HepG2 (cell line): ENCODE data around the gene PANK3. TPM values are rescaled to one million over a fixed set of nuclear protein-coding genes. Genes with fewer than 3 reads are reported as not detected.

Experiments
- ADNP ChIP-seq: sonication (generic); formaldehyde crosslinking; IDR thresholded peaks from 2 replicates; pipeline ENCODE4 v1.4.0; 2020; ENCODE audit warnings: missing genetic modification reagents
- BCLAF1 ChIP-seq: fragments of 450-650 bp; IDR thresholded peaks from 2 replicates; pipeline ENCODE4 v1.6.1; 2017; ENCODE audit warnings: mild to moderate bottlenecking
- CCAR2 ChIP-seq: fragments of 200-400 bp; formaldehyde crosslinking; optimal IDR thresholded peaks from 2 replicates; pipeline ENCODE3; 2018; ENCODE audit warnings: low read depth, mild to moderate bottlenecking, low read length, moderate library complexity
- HNRNPL ChIP-seq: fragments of 200-400 bp; formaldehyde crosslinking; IDR thresholded peaks from 2 replicates; pipeline ENCODE4 v1.6.1; 2017; ENCODE audit warnings: mild to moderate bottlenecking, low read depth, low read length
- KDM2A ChIP-seq: sonication (generic); formaldehyde crosslinking; IDR thresholded peaks from 2 replicates; pipeline ENCODE4 v1.4.0; 2020; ENCODE audit warnings: low read depth, missing genetic modification reagents, borderline replicate concordance
- NCOR1 ChIP-seq: fragments of 200-600 bp; sonication (generic); IDR thresholded peaks from 2 replicates; pipeline ENCODE4 v1.7.0; 2017; ENCODE audit warnings: antibody characterized with exemption, low read length, borderline replicate concordance
- PRMT3 ChIP-seq: sonication (generic); formaldehyde crosslinking; IDR thresholded peaks from 2 replicates; pipeline ENCODE4 v1.8.1; 2022; ENCODE audit warnings: low read depth, mild to moderate bottlenecking, moderate library complexity, missing genetic modification reagents, borderline replicate concordance
- PRPF4 ChIP-seq: fragments of 200-400 bp; formaldehyde crosslinking; IDR thresholded peaks from 2 replicates; pipeline ENCODE4 v1.6.1; 2016; ENCODE audit warnings: low read length, low read depth; ENCODE audit not compliant: poor library complexity, severe bottlenecking
- RAD51 ChIP-seq: fragments of 450-650 bp; IDR thresholded peaks from 2 replicates; pipeline ENCODE4 v1.6.1; 2016; ENCODE audit warnings: borderline replicate concordance
- RARG ChIP-seq: sonication (generic); formaldehyde crosslinking; IDR thresholded peaks from 2 replicates; pipeline ENCODE4 v1.4.0; 2020; ENCODE audit warnings: low read depth, mild to moderate bottlenecking, missing genetic modification reagents
- SNAPC5 ChIP-seq: sonication (generic); formaldehyde crosslinking; IDR thresholded peaks from 2 replicates; pipeline ENCODE4 v1.8.1; 2023; ENCODE audit warnings: mild to moderate bottlenecking, missing genetic modification reagents, borderline replicate concordance
- SRSF9 ChIP-seq: fragments of 200-400 bp; formaldehyde crosslinking; IDR thresholded peaks from 2 replicates; pipeline ENCODE4 v1.6.1; 2018; ENCODE audit warnings: borderline replicate concordance, mild to moderate bottlenecking, low read depth, low read length; ENCODE audit not compliant: insufficient read depth, poor library complexity, severe bottlenecking
- XRCC5 ChIP-seq: fragments of 200-400 bp; formaldehyde crosslinking; optimal IDR thresholded peaks from 2 replicates; pipeline ENCODE3; 2017; ENCODE audit warnings: mild to moderate bottlenecking, low read length
- YEATS4 ChIP-seq: sonication (generic); formaldehyde crosslinking; IDR thresholded peaks from 2 replicates; pipeline ENCODE4 v1.4.0; 2020; ENCODE audit warnings: missing genetic modification reagents, borderline replicate concordance
- ZFYVE20 ChIP-seq: sonication (generic); formaldehyde crosslinking; IDR thresholded peaks from 2 replicates; pipeline ENCODE4 v1.8.0; 2023; ENCODE audit warnings: low read depth, mild to moderate bottlenecking, moderate library complexity, missing genetic modification reagents, borderline replicate concordance
- ZMYM2 ChIP-seq: sonication (generic); formaldehyde crosslinking; IDR thresholded peaks from 2 replicates; pipeline ENCODE4 v1.8.0; 2022; ENCODE audit warnings: mild to moderate bottlenecking, missing genetic modification reagents
- ZNF451 ChIP-seq: sonication (generic); formaldehyde crosslinking; IDR thresholded peaks from 2 replicates; pipeline ENCODE4 v1.5.0; 2020; ENCODE audit warnings: mild to moderate bottlenecking, missing genetic modification reagents
- ZNF496 ChIP-seq: sonication (generic); formaldehyde crosslinking; IDR thresholded peaks from 2 replicates; pipeline ENCODE4 v1.8.1; 2023; ENCODE audit warnings: mild to moderate bottlenecking, moderate library complexity, missing genetic modification reagents; ENCODE audit not compliant: insufficient replicate concordance
- ZSCAN30 ChIP-seq: sonication (generic); formaldehyde crosslinking; IDR thresholded peaks from 2 replicates; pipeline ENCODE4 v1.5.0; 2020; ENCODE audit warnings: mild to moderate bottlenecking, missing genetic modification reagents
- polyA plus RNA-seq, 8 experiments: library from polyadenylated mRNA; depleted of rRNA in 3 of 8; stranded (reverse) in 7 of 8; unstranded in 1 of 8; fragments of >200 nt; fragmentation: Illumina TruSeq in 4 of 8; extraction: Trizol in 4 of 8; gene quantifications; 2 replicates each; pipeline versions ENCODE4 v1.2.1 to v1.2.3, GENCODE V29; 2011 to 2016; ENCODE audit warnings: low read depth in 4 of 8, missing spikeins in 1 of 8, mixed read lengths in 1 of 8; ENCODE audit not compliant: insufficient read depth in 1 of 8
- total RNA-seq, 5 experiments: library from RNA; depleted of rRNA; stranded (reverse); fragments of >200 nt; fragmentation: Illumina TruSeq; extraction: Trizol; gene quantifications; 2 replicates each; pipeline ENCODE4 v1.2.3, GENCODE V29; 2016; ENCODE audit warnings: low read depth in 1 of 5
- TF ChIP-seq, protein P1 (sequence below): sonication (generic); formaldehyde crosslinking; IDR thresholded peaks from 2 replicates; pipeline ENCODE4 v1.4.0; 2020; ENCODE audit warnings: missing genetic modification reagents
- TF ChIP-seq, protein P2 (sequence below): sonication (generic); formaldehyde crosslinking; IDR thresholded peaks from 2 replicates; pipeline ENCODE4 v1.8.0; 2022; ENCODE audit warnings: missing genetic modification reagents, mild to moderate bottlenecking, borderline replicate concordance
- TF ChIP-seq, protein P3 (sequence below): IDR thresholded peaks from 2 replicates; pipeline ENCODE4 v1.6.1; 2016

The PANK3 gene
- total and polyA plus RNA-seq, 2 of the 13 experiments (the other 11 are each of a cell fraction or from before 2014, with no cell fraction given), result 26.9 to 69.5 TPM

- TF ChIP-seq BCLAF1 (no peak), ZNF451 (CRISPR knock-in tag) (peak; percentile 44; the same call in 1 of the 2 replicates), PRMT3 (CRISPR knock-in tag) (no peak), SRSF9 (no peak), RAD51 (peak; percentile 86), CCAR2 (no peak), RARG (CRISPR knock-in tag) (0 out of 2 replicates have a peak, but pooled peaks have one; percentile 45), YEATS4 (CRISPR knock-in tag) (peak; percentile 81), ZNF496 (CRISPR knock-in tag) (no peak), XRCC5 (peak; percentile 52), KDM2A (CRISPR knock-in tag) (peak; percentile 76; the same call in 1 of the 2 replicates), ADNP (CRISPR knock-in tag) (no peak), ZMYM2 (CRISPR knock-in tag) (no peak), HNRNPL (no peak), SNAPC5 (no peak), ZSCAN30 (CRISPR knock-in tag) (no peak), PRPF4 (no peak), ZFYVE20 (CRISPR knock-in tag) (no peak), NCOR1 (no peak)
- TF ChIP-seq, protein P1, sequence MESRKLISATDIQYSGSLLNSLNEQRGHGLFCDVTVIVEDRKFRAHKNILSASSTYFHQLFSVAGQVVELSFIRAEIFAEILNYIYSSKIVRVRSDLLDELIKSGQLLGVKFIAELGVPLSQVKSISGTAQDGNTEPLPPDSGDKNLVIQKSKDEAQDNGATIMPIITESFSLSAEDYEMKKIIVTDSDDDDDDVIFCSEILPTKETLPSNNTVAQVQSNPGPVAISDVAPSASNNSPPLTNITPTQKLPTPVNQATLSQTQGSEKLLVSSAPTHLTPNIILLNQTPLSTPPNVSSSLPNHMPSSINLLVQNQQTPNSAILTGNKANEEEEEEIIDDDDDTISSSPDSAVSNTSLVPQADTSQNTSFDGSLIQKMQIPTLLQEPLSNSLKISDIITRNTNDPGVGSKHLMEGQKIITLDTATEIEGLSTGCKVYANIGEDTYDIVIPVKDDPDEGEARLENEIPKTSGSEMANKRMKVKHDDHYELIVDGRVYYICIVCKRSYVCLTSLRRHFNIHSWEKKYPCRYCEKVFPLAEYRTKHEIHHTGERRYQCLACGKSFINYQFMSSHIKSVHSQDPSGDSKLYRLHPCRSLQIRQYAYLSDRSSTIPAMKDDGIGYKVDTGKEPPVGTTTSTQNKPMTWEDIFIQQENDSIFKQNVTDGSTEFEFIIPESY (CRISPR knock-in tag), result no peak
- TF ChIP-seq, protein P2, sequence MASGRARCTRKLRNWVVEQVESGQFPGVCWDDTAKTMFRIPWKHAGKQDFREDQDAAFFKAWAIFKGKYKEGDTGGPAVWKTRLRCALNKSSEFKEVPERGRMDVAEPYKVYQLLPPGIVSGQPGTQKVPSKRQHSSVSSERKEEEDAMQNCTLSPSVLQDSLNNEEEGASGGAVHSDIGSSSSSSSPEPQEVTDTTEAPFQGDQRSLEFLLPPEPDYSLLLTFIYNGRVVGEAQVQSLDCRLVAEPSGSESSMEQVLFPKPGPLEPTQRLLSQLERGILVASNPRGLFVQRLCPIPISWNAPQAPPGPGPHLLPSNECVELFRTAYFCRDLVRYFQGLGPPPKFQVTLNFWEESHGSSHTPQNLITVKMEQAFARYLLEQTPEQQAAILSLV (CRISPR knock-in tag), result 0 out of 2 replicates have a peak, but pooled peaks have one; percentile 36
- TF ChIP-seq, protein P3, sequence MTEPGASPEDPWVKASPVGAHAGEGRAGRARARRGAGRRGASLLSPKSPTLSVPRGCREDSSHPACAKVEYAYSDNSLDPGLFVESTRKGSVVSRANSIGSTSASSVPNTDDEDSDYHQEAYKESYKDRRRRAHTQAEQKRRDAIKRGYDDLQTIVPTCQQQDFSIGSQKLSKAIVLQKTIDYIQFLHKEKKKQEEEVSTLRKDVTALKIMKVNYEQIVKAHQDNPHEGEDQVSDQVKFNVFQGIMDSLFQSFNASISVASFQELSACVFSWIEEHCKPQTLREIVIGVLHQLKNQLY (CRISPR knock-in tag), result 0 out of 2 replicates have a peak, but pooled peaks have one; percentile 27
Measured at GRCh38 chr5:168579488-168580226, 489 bp upstream of the PANK3 start (continued).
